Kidney (tissue), 14 donors: Measurements from ENCODE around the gene TMEM185B. TPM values are rescaled to one million over a fixed set of nuclear protein-coding genes. Genes with fewer than 3 reads are reported as not detected.

Source experiments
- DNase-seq, 5 donors: peaks; one replicate each; pipeline ENCODE4 v3.0.0-alpha.2; 2013 to 2020
- FAIRE-seq: peaks from 2 replicates; lab custom pipeline; 2012; peaks lifted over from hg19 to GRCh38; lab: Jason Lieb, UNC
- H3K27ac ChIP-seq, 2 donors: one replicate each; pipeline ENCODE4 v1.7.0; 2013; ENCODE audit warnings: low read depth in 2 of 2, low read length in 2 of 2, inconsistent platforms in 1 of 2
- H3K27me3 ChIP-seq: one replicate; pipeline ENCODE4 v1.7.1; 2013; ENCODE audit warnings: low read length, inconsistent platforms; ENCODE audit not compliant: control insufficient read depth, insufficient read depth
- H3K36me3 ChIP-seq, 3 donors: one replicate each; pipeline versions ENCODE4 v1.7.0 to v1.7.1; 2013; ENCODE audit warnings: low read length in 3 of 3, control low read depth in 1 of 3, inconsistent platforms in 1 of 3; ENCODE audit not compliant: insufficient read depth in 3 of 3, control insufficient read depth in 2 of 3
- H3K4me1 ChIP-seq, 3 donors: one replicate each; pipeline versions ENCODE4 v1.7.0 to v1.7.1; 2013; ENCODE audit warnings: low read length in 3 of 3, inconsistent platforms in 1 of 3, low read depth in 1 of 3; ENCODE audit not compliant: control insufficient read depth in 2 of 3, insufficient read depth in 2 of 3
- H3K4me3 ChIP-seq, 3 donors: one replicate each; pipeline versions ENCODE4 v1.7.0 to v1.8.1; 2013; ENCODE audit warnings: low read length in 3 of 3, control low read depth in 1 of 3, inconsistent platforms in 1 of 3
- H3K9ac ChIP-seq, 3 donors: one replicate each; pipeline versions ENCODE4 v1.7.0 to v1.7.1; 2013; ENCODE audit warnings: low read length in 3 of 3, control low read depth in 1 of 3, inconsistent platforms in 1 of 3
- H3K9me3 ChIP-seq, 3 donors: one replicate each; pipeline versions ENCODE4 v1.7.0 to v1.7.1; 2013; ENCODE audit warnings: low read length in 3 of 3, control low read depth in 1 of 3, inconsistent platforms in 1 of 3; ENCODE audit not compliant: control insufficient read depth in 2 of 3, insufficient read depth in 1 of 3
- CTCF ChIP-seq: IDR thresholded peaks from 3 replicates; pipeline ENCODE4 v1.5.1; 2012; ENCODE audit warnings: mild to moderate bottlenecking, moderate library complexity, borderline replicate concordance; ENCODE audit not compliant: insufficient read depth; ENCODE audit errors: extremely low read depth
- intact Hi-C: fragments of 100-400 bp; cut with DNase I; formaldehyde crosslinking; loops from one replicate; pipeline ENCODE4 v1.11.1; 2022
- polyA plus RNA-seq: library from polyadenylated mRNA; stranded (reverse); fragments of 350-450 nt; fragmentation: Illumina TruSeq; extraction: RNeasy Lipid Tissue Mini Kit (QIAGEN cat#74804); gene quantifications from one replicate; pipeline ENCODE4 v1.2.3, GENCODE V29; 2014; ENCODE audit warnings: low read depth, low replicate concordance; ENCODE audit not compliant: insufficient read depth
- total RNA-seq: library from RNA; stranded (reverse); fragmentation: NEBNext Ultra II Directional; extraction: Animal tissue kit (Norgen Biotek cat#: 25700); gene quantifications from one replicate; pipeline ENCODE4 v1.2.1, GENCODE V29; 2021
- donor health status: control.
- donor health status: control.
- donor health status: control.
- donor health status: control.
- donor health status: control.
- donor health status: DM: yes; HTN: yes; CAD: no.
- donor health status: Normal renal cell carcinoma (clear cell type).

TMEM185B gene
- total and polyA plus RNA-seq, 2 donors from 2014 or later, result 8.0 to 28.1 TPM

GRCh38 chr2:120208381-120209353 lies 14.5 kb downstream of the TMEM185B start:
- H3K9me3 ChIP-seq, result no peaks in the 10 kb centered on the region
- TF ChIP-seq CTCF, result no peak

GRCh38 chr2:120206022-120206581 lies 17.1 kb downstream of the TMEM185B start:
- TF ChIP-seq CTCF, result peak; percentile 8

More at GRCh38 chr2:120208381-120209353, 14.5 kb downstream of the TMEM185B start:
- intact Hi-C loops, result no loop called here
- no peak for DNase-seq
- Histone ChIP-seq H3K36me3 (no peaks in the 10 kb centered on the region), H3K27me3 (no peaks in the 10 kb centered on the region), H3K9ac (no peak overlapping the region), H3K27ac (no peak overlapping the region), H3K4me1 (peaks cover 0 to 3% (median 2%) of the 10 kb centered on the region in 3 donors), H3K4me3 (no peak overlapping the region)
- no peak for FAIRE-seq

GRCh38 chr2:120204945-120205670 lies 18.1 kb downstream of the TMEM185B start:
- H3K27me3 ChIP-seq, result no peaks in the 10 kb centered on the region
- H3K4me3 ChIP-seq, result no peak overlapping the region
- no peaks in the 10 kb centered on the region for H3K9me3 ChIP-seq
- H3K4me1 ChIP-seq, result peaks cover 0 to 5% (median 3%) of the 10 kb centered on the region in 3 donors
- DNase-seq (no peak), FAIRE-seq (no peak)
- no peaks in the 10 kb centered on the region for H3K36me3 ChIP-seq
- no peak overlapping the region for H3K27ac ChIP-seq
- no peak for TF ChIP-seq CTCF
- intact Hi-C loops, result no loop called here
- no peak overlapping the region for H3K9ac ChIP-seq

More at GRCh38 chr2:120206022-120206581, 17.1 kb downstream of the TMEM185B start:
- no peaks in the 10 kb centered on the region for H3K9me3 ChIP-seq
- no peak overlapping the region for H3K4me3 ChIP-seq
- H3K4me1 ChIP-seq, result peaks cover 0 to 5% (median 3%) of the 10 kb centered on the region in 3 donors
- intact Hi-C loops, result no loop called here
- no peaks in the 10 kb centered on the region for H3K27me3 ChIP-seq
- H3K36me3 ChIP-seq, result no peaks in the 10 kb centered on the region
- FAIRE-seq, result no peak
- no peak overlapping the region for H3K9ac ChIP-seq
- H3K27ac ChIP-seq, result no peak overlapping the region
- no peak for DNase-seq
